Fibroblast of mammary gland (primary cell): ENCODE results near the gene RPTOR.

ENCODE experiments used
- DNase-seq: peaks from one replicate; pipeline ENCODE4 v3.0.0-alpha.2; 2010; ENCODE audit warnings: low read depth
- H3K4me3 ChIP-seq: 2 replicates; pipeline ENCODE4 v1.5.1; 2011; ENCODE audit warnings: low read depth, mild to moderate bottlenecking, low read length, moderate library complexity; ENCODE audit not compliant: control insufficient read depth
- CTCF ChIP-seq: conservative IDR thresholded peaks from 2 replicates; pipeline ENCODE4 v1.5.1; 2011; ENCODE audit warnings: low read depth, low read length, inconsistent platforms; ENCODE audit not compliant: control insufficient read depth, insufficient read depth

The RPTOR gene

GRCh38 chr17:80957461-80957941 lies 412.9 kb downstream of the RPTOR start:
- H3K4me3 ChIP-seq, result no peak overlapping the region
- no peak for DNase-seq
- TF ChIP-seq CTCF, result no peak

- H3K4me3 ChIP-seq, result no peak overlapping the region
- peak; percentile 41 for DNase-seq
- no peak for TF ChIP-seq CTCF
Observed at GRCh38 chr17:80959330-80960036, 414.8 kb downstream of the RPTOR start.

- H3K4me3 ChIP-seq, result no peak overlapping the region
- no peak for TF ChIP-seq CTCF
- no peak for DNase-seq
Observed at GRCh38 chr17:80960037-80960796, 415.6 kb downstream of the RPTOR start.

- no peak for DNase-seq
- H3K4me3 ChIP-seq, result no peak overlapping the region
- no peak for TF ChIP-seq CTCF
Observed at GRCh38 chr17:80960797-80961452, 416.3 kb downstream of the RPTOR start.

GRCh38 chr17:80961541-80962330 lies 417.1 kb downstream of the RPTOR start:
- DNase-seq, result no peak
- H3K4me3 ChIP-seq, result no peak overlapping the region
- no peak for TF ChIP-seq CTCF
